ENCODE results near the gene INSYN1. TPM values are rescaled to one million over a fixed set of nuclear protein-coding genes. Genes with fewer than 3 reads are reported as not detected.
"Not testable (repeated sequence)": the region's sequence is repeated elsewhere in the genome, so short reads cannot be mapped to it uniquely, and the experiment has no call there.

Gene INSYN1
- total RNA-seq = 10 to 100 TPM in 5 of 8 experiments, 1 to 10 TPM in 1, under 1 TPM in 2; 0.49 to 46.6 (median 26.5) TPM

- in situ Hi-C loops (cut with MboI; ENCODE audit: low pct_unique_long_range_greater_than_20kb in 2 of 9, low sequenced_read_pairs in 9 of 9, unreplicated experiment in 9 of 9) = no loop called here
- peak within 1 kb of the TSS; percentile 70 to 77 for H3K27ac ChIP-seq
- H3K4me1 ChIP-seq (replicated peaks in 1 of 2) = peaks cover 24 to 27% of the 10 kb centered on the region in 2 donors
- 20 to 100% (median 83%) methylated on average over 1 to 5 of the region's 44 CpGs; no CpG with 5 or more reads in 3 of the 10 experiments for WGBS, 10 experiments
- peak; percentile 47 to 81 (median 56) for ATAC-seq (replicated peaks in 6 of 8)
- H3K4me3 ChIP-seq = peak within 1 kb of the TSS; percentile 59 to 97 (median 64)
Measured at GRCh38 chr15:73753250-73754130, at the start of gene INSYN1. Gene INSYN1 (minus strand): TSS chr15:73753351. CDS start chr15:73751130, 2,221 bp downstream.

DNA sequence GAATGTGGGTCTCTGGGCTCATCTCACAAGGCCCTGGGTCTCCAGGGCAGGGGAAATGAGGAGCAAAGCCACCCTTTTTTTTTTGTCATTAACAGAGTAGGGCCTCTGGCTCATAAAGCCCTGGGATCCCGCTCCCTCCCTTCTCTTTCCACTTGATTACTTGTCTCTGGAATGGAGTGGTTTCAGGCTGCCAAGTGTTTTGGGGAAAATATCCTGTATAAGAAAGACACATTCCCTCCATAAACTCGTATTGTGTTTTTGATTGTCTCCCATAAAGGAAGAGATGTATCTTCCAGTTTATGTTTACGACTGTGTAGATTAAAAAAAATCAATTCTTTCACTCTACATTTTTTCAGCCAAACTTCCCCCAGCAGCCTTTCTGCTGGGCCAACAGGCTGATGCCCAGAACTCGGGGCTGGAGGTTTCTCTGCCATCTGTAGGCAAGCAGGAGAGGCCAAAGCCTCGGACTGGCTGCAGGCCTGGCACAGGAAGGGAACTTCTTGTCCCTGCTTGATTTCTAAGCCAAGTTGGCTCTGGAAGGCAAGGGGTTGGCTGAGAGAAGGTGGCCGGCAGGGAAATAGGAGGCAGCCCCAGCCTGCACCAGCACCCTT is 49.4 kb upstream of the INSYN1 start:
- Histone ChIP-seq H3K4me1 (replicated peaks in 1 of 2) (peaks cover 31 to 51% of the 10 kb centered on the region in 2 donors), H3K27ac (no peak overlapping the region), H3K4me3 (no peak overlapping the region)
- no peak for ATAC-seq (replicated peaks in 6 of 8)
- in situ Hi-C loops (cut with MboI; ENCODE audit: low pct_unique_long_range_greater_than_20kb in 2 of 9, low sequenced_read_pairs in 9 of 9, unreplicated experiment in 9 of 9) = no loop called here
- 39 to 90% (median 67%) methylated on average over 1 to 3 of the region's 6 CpGs for WGBS, 10 experiments

DNA sequence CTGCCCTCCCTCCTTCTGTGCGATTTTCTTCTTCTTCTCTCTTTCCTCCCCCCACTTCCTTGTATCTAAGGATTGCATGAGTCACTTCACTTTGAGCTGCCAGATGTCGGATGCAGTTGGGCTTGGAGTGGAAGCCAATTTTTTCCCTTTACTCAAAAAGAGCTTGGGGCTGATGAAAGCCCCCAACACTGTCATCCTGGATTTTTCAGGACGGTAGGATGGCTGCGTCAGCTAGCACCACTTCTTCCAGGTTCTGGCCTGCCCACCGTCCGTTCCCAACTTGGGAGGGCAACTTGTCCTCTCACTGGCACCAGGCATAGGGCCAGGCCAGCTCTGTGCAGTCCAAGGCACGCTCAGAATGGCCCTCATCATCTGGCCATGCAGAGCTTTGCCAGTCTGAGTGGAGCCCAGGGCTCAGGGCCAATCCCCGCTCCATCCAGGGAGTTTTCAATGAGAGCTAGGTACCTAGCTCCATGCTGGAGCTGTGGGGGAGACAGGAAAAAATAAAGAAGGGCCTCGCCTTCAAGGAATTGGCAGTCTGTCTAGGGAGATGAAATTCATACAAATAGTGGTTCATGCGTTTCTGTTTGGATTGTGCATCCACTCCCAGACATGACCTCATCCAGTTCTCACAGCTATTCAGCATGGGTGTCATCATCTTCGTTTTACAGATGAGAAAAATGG is 47.7 kb upstream of the INSYN1 start:
- in situ Hi-C loops (cut with MboI; ENCODE audit: low pct_unique_long_range_greater_than_20kb in 2 of 9, low sequenced_read_pairs in 9 of 9, unreplicated experiment in 9 of 9) = no loop called here
- Histone ChIP-seq H3K4me3 (no peak overlapping the region), H3K27ac (peak overlapping the region in 1 of 2 donors; percentile 45), H3K4me1 (replicated peaks in 1 of 2) (peaks cover 37 to 44% of the 10 kb centered on the region in 2 donors)
- WGBS, 10 experiments = 0 to 100% (median 40%) methylated on average over 1 to 7 of the region's 11 CpGs; no CpG with 5 or more reads in 2 of the 10 experiments
- peak in 7 of 8 experiments; percentile 10 to 90 (median 54) for ATAC-seq (replicated peaks in 6 of 8)

DNA sequence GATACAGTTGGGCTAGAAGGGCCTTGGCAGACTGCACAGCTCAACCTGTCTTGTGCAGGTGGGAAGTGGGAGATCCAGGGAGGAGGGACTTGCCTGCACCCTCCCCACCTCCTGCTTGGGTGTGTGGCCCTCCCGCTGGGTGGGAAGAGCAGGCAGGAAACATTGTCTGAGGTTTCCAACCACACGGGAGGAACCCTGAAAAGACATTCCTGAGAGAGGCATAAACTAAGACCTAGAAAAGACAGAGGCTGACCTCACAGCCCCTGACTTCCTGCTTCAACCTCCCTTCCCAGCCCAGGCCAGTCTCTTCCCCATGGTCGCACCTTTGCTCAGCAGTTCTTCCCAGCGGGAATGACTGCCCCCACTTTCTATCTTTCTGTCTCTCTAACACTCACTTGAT is 46.3 kb upstream of the INSYN1 start:
- H3K4me3 ChIP-seq = no peak overlapping the region
- in situ Hi-C loops (cut with MboI; ENCODE audit: low pct_unique_long_range_greater_than_20kb in 2 of 9, low sequenced_read_pairs in 9 of 9, unreplicated experiment in 9 of 9) = no loop called here
- peak in 1 of 8 experiments; percentile 9 for ATAC-seq (replicated peaks in 6 of 8)
- H3K4me1 ChIP-seq (replicated peaks in 1 of 2) = peaks cover 30 to 35% of the 10 kb centered on the region in 2 donors
- no peak overlapping the region for H3K27ac ChIP-seq
- 45 to 100% (median 84%) methylated on average over 1 to 4 of the region's 4 CpGs; no CpG with 5 or more reads in 4 of the 10 experiments for WGBS, 10 experiments

- H3K4me1 ChIP-seq (replicated peaks in 1 of 2) = peaks cover 24 to 30% of the 10 kb centered on the region in 2 donors
Measured at GRCh38 chr15:73797366-73798158, 44.4 kb upstream of the INSYN1 start.

DNA sequence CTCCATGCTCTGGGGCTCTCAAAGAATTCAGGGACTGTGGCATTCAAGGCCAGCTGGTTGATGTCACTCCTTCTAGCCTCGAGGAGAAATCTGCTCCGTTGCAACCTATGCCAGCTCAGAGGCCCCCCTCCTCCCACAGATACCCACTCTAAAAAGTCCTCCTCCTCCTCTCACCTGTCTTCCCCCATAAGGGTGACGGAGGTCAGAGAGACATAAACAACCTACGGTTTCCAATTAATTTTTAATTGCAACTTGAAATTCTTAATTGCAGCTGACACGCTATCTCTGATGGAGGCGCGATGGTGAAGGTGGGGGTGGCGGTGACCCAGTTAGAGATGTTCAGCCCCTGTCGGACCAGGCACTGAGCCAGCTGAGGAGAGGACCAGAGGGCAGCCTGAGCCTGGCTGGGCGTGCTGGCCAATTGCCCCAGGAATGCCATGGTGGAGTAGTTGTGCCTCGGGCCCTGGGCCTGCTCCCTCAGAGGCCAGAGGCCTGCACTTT is 43.2 kb upstream of the INSYN1 start:
- in situ Hi-C loops (cut with MboI; ENCODE audit: low pct_unique_long_range_greater_than_20kb in 2 of 9, low sequenced_read_pairs in 9 of 9, unreplicated experiment in 9 of 9) = no loop called here
- 0 to 94% (median 69%) methylated on average over 1 to 8 of the region's 11 CpGs; no CpG with 5 or more reads in 6 of the 10 experiments for WGBS, 10 experiments
- Histone ChIP-seq H3K4me3 (no peak overlapping the region), H3K27ac (no peak overlapping the region), H3K4me1 (replicated peaks in 1 of 2) (peaks cover 18 to 24% of the 10 kb centered on the region in 2 donors)
- ATAC-seq (replicated peaks in 6 of 8) = no peak

More at GRCh38 chr15:73797366-73798158, 44.4 kb upstream of the INSYN1 start:
- Histone ChIP-seq H3K4me3 (no peak overlapping the region), H3K27ac (no peak overlapping the region)
- WGBS, 10 experiments = 50 to 84% (median 70%) methylated on average over 2 to 5 of the region's 14 CpGs; no CpG with 5 or more reads in 5 of the 10 experiments
- in situ Hi-C loops (cut with MboI; ENCODE audit: low pct_unique_long_range_greater_than_20kb in 2 of 9, low sequenced_read_pairs in 9 of 9, unreplicated experiment in 9 of 9) = no loop called here
- ATAC-seq (replicated peaks in 6 of 8) = no peak

DNA sequence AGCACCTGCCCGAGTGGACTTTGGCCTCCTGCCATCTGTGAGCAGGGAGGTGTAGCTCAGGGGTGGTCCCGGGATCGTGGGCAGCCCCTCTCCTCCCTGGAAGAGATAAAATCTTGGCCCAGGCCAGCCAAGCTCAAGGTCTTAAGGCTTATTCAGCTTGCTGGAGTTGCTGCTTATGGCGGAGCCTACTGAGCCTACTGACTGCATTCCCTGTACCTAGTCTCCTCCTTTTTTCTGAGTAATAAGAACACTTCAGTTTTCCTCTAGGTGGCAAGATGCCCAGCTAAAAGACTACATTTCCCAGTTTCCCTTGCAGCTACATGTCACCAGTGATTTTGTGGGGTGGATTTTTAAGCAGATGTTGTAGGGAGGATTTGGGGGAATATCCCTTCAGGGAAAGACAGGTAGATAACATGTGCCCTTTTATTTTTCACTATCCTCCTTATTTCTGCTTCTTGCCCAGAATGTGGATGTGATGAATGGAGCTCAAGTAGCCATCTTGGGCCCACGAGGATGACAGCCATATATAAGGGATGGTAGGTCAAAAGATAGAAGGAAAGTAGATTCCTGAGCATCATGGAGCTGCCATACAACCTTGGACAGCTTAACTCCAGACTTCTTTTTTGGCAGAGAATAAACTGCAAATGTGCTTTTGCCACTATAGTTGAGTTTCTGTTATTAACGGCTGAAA is 41.4 kb upstream of the INSYN1 start:
- no peak overlapping the region for H3K27ac ChIP-seq
- WGBS, 10 experiments = 40 to 100% (median 63%) methylated on average over 1 to 3 of the region's 6 CpGs; no CpG with 5 or more reads in 2 of the 10 experiments
- H3K4me1 ChIP-seq (replicated peaks in 1 of 2) = peaks cover 6 to 9% of the 10 kb centered on the region in 2 donors
- ATAC-seq (replicated peaks in 6 of 8) = no peak
- in situ Hi-C loops (cut with MboI; ENCODE audit: low pct_unique_long_range_greater_than_20kb in 2 of 9, low sequenced_read_pairs in 9 of 9, unreplicated experiment in 9 of 9) = no loop called here
- H3K4me3 ChIP-seq = no peak overlapping the region

DNA sequence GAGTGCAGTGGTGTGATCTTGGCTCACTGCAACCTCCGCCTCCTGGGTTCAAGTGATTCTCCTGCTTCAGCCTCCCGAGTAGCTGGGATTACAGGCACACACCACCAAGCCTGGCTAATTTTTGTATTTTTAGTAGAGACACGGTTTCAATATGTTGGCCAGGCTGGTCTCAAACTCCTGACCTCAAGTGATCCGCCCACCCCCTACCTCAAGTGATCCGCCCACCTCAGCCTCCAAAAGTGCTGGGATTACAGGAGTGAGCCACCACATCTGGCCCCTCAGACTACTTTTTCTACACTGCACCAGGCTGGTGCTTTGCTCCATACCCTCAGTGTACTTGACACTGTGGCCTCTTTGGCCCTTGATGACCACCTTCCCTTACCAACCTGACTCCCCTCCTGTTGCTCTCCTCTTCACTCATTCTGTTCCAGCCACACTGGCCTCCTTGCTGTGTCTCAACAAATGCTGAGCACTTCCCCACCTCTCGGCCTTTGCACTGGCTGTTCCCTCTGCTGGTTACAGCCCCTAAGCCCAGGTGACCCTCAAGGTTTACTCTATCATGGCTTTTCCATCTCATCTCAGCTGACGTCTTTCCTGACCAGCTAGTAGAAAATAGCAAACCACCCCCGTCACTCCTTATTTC is 39.9 kb upstream of the INSYN1 start:
- WGBS, 10 experiments = 50 to 100% (median 86%) methylated on average over 2 to 4 of the region's 8 CpGs; no CpG with 5 or more reads in 1 of the 10 experiments
- ATAC-seq (replicated peaks in 6 of 8); H3K4me3 ChIP-seq; in situ Hi-C loops (cut with MboI; ENCODE audit: low pct_unique_long_range_greater_than_20kb in 2 of 9, low sequenced_read_pairs in 9 of 9, unreplicated experiment in 9 of 9); H3K4me1 ChIP-seq (replicated peaks in 1 of 2); H3K27ac ChIP-seq: not testable (repeated sequence)

GRCh38 chr15:73792415-73792814 is 39.3 kb upstream of the INSYN1 start:
- no peak overlapping the region for H3K4me3 ChIP-seq
- peak in 5 of 8 experiments; percentile 58 to 75 (median 72) for ATAC-seq (replicated peaks in 6 of 8)
- 4 to 100% (median 66%) methylated on average over 1 to 5 of the region's 7 CpGs; no CpG with 5 or more reads in 2 of the 10 experiments for WGBS, 10 experiments
- H3K27ac ChIP-seq = no peak overlapping the region
- H3K4me1 ChIP-seq (replicated peaks in 1 of 2) = peaks cover 3 to 6% of the 10 kb centered on the region in 2 donors
- in situ Hi-C loops (cut with MboI; ENCODE audit: low pct_unique_long_range_greater_than_20kb in 2 of 9, low sequenced_read_pairs in 9 of 9, unreplicated experiment in 9 of 9) = no loop called here

- in situ Hi-C loops (cut with MboI; ENCODE audit: low pct_unique_long_range_greater_than_20kb in 2 of 9, low sequenced_read_pairs in 9 of 9, unreplicated experiment in 9 of 9) = no loop called here
- 13 to 100% (median 81%) methylated on average over 1 to 3 of the region's 5 CpGs; no CpG with 5 or more reads in 2 of the 10 experiments for WGBS, 10 experiments
- Histone ChIP-seq H3K4me1 (replicated peaks in 1 of 2) (peaks cover 22 to 28% of the 10 kb centered on the region in 2 donors), H3K27ac (no peak overlapping the region), H3K4me3 (no peak overlapping the region)
- ATAC-seq (replicated peaks in 6 of 8) = no peak
Measured at GRCh38 chr15:73789521-73790240, 36.5 kb upstream of the INSYN1 start.

DNA sequence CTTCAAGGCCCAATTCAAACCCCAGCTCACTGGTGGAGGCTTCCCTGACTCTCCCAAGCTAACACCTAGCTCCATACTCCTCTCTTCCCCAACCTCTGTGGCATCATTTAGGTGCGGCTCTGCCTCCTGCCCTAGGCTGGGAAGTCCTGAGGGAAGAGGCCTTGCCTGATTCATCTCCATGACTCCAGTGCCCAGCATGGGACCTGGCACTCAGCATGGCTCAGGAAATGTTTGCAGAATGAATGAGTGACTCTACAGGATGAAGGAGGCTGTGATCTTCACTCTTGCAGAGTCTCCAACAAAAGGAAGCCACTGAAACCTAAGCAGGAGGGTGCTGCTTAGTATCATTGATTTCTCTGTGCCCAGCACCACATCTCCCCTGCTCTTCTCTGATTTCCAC is 34.5 kb upstream of the INSYN1 start:
- Histone ChIP-seq H3K4me1 (replicated peaks in 1 of 2) (peaks cover 32 to 46% of the 10 kb centered on the region in 2 donors), H3K27ac (no peak overlapping the region), H3K4me3 (no peak overlapping the region)
- no peak for ATAC-seq (replicated peaks in 6 of 8)
- in situ Hi-C loops (cut with MboI; ENCODE audit: low pct_unique_long_range_greater_than_20kb in 2 of 9, low sequenced_read_pairs in 9 of 9, unreplicated experiment in 9 of 9) = no loop called here
- 43 to 100% (median 89%) methylated on average over 1 of the region's 1 CpG; no CpG with 5 or more reads in 7 of the 10 experiments for WGBS, 10 experiments

All from motor neuron (in vitro differentiated cells).